Hepatocyte (in vitro differentiated cells): ENCODE data around the gene ETFB.

Experiments used
- CTCF ChIP-seq: fragments of 200-600 bp; sonication (generic); IDR thresholded peaks from 2 replicates; pipeline ENCODE4 v1.5.1; 2016; ENCODE audit warnings: antibody characterized with exemption, mild to moderate bottlenecking; ENCODE audit not compliant: poor library complexity
- EZH2 ChIP-seq: fragments of 200-600 bp; sonication (generic); IDR thresholded peaks from 2 replicates; pipeline ENCODE4 v1.6.1; 2016; ENCODE audit warnings: antibody characterized with exemption, mild to moderate bottlenecking, borderline replicate concordance

GRCh38 chr19:51337141-51337860 is 28.9 kb downstream of the ETFB start:
- no peak for TF ChIP-seq CTCF
- no peak for TF ChIP-seq EZH2
